Glomerular endothelial cell (primary cell): ENCODE measurements around the gene RIMS3. TPM values are rescaled to one million over a fixed set of nuclear protein-coding genes. Genes with fewer than 3 reads are reported as not detected.

Source experiments
- DNase-seq: peaks from one replicate; pipeline ENCODE4 v3.0.0-alpha.2; 2011; ENCODE audit warnings: low read depth, low spot score; ENCODE audit errors: extremely low read depth
- total RNA-seq: library from RNA; depleted of rRNA; stranded (reverse); fragments of >200 nt; gene quantifications from 2 replicates; pipeline ENCODE4 v1.2.3, GENCODE V29; 2015

Gene RIMS3
- total RNA-seq, 1 donor from 2014 or later: under 0.01 TPM

DNA sequence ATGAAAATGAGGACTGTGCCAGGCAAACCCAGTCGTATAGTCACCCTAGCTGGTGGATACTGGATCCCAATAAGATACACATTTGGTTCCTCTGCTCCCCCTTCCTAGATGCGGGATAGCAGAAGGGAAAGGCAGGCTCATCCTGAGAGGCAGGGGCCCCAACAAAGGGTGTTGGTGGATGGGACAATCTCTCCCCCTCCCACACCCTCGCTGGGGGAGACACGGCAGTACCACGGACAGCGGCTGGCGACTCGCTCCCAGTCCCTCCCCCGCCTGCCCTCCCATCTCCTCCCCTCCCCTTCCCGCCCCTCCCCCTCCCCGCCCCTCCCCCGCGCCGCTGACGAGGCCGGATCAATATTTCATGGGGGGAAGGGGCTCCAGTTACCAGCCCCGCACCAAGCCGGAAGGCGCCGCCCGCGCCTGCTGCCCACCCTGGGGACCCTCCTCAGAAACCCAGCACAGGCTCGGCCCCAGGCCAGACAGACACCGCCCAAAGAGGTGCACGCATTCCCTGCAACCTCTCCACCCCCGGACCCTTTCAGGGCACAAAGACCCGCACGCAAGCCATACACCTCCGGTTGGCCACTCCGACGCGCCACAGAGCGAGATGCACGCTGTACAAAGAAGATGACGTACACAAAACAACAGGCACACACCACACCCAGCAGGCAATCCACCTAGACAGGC is 11.5 kb downstream of the RIMS3 start:
- DNase-seq: no peak

DNA sequence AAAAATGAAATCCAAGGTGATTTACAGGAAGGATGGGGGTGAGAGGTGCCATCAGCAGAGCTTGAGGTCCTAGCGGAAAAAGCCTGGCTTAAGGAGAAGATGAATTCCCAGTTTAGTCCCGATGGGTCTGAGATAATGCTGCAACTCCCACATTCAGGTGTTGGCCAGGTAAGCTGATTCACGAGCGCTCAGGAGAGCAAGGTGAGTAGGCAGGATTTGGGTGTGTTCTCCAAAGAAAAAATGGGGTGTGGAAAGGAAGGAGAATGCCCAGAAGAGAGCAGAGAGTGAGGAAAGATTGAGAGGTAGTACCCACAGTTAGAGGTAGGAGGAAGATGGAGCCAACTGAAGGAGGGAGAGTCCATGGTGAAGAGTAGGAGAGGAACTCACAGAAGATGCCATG is 12.5 kb downstream of the RIMS3 start:
- no peak for DNase-seq

DNA sequence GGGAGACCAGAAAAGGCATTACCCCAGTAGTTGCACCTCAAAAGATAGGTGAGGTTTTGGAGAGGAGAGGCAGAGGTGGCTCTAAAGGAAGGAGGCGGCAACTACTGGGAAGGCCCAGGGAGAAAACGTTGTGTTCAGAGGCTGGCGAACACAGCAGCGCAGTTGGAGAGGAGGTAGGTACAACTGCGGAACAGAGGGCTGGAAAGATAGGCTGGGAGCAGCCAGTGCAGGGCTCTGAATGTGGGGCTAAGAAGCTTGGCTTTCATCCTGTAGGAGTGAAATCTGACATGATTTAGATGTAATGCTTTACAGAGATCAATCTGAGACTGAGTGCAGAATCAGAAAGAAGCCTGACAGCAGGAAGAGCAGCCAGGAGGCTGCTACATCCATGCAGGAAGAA is 13.0 kb downstream of the RIMS3 start:
- DNase-seq: no peak

DNA sequence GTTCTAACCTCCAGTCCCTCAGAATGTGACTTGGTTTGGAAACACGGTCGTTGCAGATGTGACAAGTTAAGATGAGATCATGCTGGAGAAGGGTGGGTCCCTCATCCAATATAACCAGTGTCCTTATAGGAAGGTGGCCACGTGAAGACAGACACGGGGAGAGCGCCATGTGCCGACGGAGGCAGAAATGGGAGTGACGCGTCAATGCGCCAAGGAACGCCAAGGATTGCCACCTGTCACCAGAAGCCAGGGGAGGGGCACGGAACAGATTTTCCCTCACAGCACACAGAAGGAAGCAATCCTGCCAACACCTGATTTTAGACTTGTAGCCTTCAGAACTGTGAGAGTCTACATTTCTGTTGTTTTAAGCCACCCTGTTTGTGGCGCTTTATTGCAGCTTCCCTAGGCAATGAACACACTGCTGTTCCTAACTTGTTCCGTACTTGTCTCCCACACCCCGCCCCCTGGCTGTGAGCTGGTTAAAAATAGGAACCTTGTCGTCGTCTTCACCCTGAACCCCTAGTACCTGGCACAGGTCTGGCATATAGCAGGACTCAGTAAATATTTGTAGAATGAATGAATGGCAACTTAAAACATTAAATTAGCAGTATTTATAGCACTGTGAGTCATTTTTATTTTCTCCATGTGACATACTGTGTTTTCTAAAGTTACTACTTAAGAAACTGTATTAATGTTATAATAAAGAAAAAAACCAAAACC is 14.2 kb downstream of the RIMS3 start:
- no peak for DNase-seq

DNA sequence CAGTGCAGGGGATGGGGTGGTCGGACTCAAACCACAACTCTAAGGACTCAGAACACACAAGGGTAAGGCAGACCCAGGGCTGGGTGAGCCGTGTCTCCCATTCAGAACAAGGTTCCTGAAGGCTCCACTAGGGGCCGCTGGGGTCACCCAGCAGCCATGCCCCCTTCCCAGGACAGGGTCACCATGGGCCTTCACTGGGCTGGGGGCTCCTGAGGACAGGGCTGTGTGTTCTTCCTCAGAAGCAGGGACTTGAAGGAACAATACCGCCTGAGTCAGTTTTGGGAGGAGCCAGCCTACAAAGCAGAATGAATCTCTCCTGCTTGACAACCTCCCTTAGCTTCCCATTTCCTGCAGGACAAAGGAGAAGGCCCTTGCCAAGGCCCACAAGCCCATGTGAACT is 15.4 kb downstream of the RIMS3 start:
- DNase-seq: no peak

DNA sequence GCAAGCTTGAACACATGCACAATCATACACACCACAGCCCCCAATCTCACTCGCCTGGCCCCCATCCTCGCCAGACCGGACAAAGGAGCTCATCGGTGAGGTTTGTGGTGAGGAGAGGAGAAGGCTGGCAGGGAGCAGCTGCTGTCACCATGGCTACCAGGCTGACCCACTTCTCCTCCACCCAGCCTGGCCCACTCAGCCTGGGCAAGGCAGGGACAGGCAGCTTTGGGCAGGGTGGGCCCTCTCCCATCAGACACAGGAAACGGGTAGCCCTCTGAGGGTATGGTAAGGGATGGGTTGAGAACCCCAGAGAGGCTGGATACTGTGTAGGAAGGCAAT is 15.9 kb downstream of the RIMS3 start:
- DNase-seq: no peak

DNA sequence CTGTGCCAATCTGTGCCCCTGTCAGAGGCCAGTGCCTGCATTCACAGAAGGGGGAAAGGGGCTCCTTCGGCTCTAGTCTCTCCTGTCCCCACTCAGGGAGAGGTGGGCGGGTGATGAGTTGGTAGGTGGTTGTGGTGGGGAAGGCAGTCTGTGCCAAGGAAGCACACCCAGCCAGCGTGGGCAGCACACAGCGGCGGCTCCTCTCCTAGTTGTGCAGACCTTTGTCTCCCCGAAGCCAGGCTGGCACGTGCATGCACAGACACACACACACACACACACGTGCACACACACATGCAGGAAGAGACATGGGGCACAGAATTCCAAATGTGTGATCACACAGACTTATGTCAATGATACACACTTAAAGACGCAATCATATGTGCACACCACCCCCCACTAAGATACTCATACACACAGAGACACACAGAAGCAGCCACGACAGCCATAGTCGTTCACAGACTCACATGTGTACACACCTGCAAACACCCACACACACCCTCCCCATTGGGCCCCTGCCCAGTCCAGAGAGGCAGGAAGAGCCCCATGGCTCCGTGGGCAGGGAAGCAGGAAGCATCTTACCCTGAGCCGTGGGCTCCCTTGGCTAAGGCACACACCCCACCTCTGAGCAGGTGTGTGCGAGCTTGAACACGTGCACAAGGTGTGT is 16.4 kb downstream of the RIMS3 start:
- DNase-seq: no peak

DNA sequence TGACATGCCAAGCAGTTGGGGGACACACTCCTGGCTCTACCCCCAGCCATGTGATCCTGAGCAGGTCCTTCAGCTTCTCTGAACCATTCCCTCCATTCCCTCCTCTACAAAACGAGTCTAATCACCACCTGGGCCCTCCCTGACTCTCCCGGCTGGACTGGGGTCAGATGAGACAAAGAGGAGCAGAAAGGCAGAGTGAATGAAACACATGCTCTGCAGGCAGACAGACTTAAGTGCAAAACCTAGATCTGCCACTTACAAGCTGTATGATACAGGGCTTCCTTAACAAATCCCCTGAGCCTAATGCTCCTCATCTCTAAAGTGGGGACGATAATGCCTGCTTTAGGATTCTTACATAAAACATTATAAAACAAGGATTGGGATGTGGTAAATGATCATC is 17.3 kb downstream of the RIMS3 start:
- DNase-seq: no peak

DNA sequence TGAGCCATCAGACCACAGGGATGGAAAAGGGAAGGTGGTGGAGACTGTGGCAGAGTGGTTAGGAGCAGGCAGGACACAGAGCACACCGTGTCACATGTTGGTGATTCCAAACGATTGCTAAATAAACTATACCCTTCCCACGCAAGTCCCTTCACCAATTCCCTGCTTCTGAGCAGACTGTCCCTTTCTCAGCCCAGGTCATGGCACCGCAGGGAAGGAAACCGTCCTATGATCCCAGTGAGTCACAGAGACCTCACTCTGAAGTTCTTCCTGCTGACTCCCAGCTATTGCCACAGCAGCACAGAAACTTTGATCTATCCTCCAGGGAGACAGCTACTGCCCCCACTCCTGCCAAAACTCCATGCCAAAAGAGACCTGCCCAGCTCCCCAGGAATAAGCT is 19.2 kb downstream of the RIMS3 start:
- no peak for DNase-seq

DNA sequence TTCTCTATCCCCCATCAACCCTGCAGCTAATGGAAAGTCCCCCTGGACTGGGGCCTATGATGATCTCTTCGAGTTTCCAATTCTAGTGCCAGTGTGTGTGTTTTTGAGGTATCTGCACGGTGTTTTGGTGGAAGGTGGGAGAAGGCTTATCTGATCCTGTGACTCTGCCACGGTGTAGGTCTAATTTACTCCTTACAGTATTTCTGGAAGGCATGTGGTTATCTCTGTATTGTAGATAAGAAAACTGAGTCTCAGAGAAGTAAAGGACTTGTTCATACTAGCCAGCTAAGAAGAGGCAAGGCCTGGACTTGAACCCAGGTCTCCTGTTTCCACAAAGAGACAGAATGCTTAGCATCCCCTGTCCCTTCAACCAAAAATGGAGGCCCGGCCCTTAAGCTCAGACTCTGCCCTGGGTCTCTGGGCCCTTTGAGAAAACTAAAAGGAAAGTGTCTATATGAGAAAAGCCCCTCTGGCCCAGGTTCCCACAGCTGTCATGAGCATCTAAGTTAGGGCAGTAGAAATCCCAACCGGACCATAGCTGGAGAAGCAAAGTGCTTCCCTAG is 20.3 kb downstream of the RIMS3 start:
- DNase-seq: no peak

DNA sequence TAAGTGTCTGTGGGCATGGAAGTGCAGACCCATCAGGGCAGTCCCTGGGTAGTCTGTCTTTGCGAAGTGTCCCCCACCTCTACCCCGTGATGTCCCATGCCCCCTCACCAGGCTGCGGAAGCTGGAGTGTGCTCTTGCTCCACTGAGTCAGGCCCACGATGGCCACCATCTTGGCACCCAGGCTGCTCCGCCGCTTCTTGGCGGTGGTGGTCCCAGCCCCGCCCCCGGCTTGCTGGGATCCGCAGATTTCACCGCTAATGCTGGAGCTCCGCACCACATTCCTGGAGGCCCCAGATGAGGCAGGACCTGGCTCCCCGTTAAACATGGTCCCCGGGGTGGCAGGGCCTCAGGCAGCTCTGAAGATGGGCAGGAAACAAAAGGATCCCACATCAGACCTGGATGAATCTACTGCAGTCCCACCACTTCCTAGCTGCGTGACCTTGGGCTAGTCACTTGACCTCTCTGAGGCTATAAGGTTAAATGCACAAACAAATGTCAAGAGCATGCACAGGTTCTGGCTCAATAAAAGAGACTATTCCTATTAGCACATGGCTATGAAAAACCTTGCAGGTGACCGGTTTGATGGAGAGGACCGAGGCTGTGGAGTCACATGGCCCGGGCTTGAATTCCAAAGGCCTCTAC is 23.8 kb downstream of the RIMS3 start:
- DNase-seq: no peak

DNA sequence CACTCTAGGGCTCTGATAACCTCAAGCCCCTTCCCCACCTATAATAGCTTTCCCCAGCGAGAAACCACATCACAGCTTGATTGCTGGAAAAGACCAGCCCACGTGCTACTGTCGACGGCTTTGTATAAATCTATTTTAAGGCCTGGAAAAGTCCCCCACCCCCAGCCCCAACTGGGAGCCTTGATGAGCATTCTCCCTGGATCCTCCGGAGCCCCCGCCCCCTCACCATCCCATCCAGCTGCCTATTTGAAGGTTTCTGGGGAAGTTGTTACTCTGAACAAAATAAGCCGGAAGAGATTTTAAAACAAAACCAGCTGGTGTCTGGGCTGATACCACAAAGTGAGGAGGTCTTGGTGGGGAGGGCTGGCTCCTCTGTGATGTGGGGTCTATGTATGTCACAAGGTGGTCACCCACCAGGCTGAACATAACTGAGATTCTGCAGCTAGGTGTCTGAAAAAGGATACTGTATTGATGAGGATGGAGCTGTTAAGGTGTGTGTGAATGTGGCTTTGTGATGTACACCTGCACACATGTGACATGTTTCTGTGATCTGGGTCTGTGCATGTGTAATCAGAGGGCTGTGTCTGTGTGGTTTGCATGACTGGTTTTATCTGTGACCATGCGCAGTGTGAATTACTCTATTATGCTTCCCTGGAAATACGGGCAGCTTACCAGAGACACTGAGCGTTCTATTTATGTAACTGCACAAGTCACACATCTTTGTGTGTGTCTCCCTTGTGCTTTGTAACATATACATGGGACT is 25.0 kb downstream of the RIMS3 start:
- no peak for DNase-seq

DNA sequence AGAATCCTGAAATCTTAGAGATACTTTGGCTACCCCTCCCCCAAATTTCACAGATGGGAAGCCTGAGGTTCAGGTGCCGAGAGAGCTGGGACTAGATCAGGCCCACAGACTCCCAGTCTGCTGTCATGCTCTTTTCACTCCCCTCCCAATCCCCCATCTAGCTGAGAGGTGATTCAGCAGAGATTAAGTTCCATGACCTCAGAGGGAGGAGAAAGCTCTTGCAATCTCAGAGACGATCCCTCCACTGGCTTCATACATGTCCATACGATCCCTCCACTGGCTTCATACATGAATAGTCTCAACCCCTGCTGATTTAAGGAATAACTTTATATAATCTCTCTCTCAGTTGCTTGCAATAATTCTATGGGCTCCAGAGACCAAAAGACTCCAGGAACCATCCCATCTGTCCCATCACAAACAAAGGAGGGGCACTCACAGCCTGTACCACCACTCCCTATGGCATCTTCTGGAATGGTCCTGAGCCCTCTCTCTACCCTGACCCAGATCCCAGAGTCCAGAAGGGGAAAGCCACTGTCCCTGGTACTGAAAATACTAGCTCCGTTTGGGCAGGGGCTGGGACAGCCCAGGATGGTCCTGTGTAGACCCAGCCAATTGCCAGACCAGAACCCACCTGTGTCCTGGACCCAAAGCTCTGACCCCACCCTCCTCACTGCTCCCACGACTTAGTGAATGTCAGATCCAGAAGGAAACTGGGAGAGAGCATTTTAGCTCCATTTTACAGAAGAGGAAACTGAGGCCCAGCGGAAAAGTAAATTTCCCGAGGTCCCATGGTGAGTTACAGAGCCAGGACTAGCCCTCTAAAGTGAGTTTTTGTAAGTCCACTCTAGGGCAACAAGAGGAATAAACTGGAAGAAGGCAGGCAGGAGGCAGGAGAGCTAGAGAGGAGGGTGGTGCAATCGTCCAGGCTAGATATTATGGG is 27.1 kb downstream of the RIMS3 start:
- no peak for DNase-seq

DNA sequence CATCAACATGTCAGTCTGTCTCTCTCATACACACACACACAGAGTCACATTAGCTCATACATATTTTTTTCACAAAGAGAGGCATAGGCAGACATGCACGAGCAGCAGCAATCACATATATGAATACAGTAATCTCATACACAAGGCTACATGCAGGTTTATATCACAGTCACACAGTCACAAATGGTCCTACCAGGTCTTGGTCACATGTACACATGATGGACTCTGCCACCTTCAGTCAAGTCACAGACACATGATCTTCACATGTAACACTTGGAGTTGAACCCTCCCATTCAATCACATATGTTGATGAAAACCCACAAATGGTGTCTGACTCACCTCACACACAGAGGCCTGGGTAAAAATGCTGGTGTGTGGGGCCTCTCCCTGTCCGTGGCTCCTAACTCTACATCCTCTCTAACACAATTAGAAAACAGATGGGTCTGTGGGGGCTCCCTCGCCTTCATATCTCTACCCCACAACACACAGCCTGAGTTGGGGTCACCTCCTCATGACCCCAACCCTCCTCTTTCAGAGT is 27.9 kb downstream of the RIMS3 start:
- DNase-seq: no peak

DNA sequence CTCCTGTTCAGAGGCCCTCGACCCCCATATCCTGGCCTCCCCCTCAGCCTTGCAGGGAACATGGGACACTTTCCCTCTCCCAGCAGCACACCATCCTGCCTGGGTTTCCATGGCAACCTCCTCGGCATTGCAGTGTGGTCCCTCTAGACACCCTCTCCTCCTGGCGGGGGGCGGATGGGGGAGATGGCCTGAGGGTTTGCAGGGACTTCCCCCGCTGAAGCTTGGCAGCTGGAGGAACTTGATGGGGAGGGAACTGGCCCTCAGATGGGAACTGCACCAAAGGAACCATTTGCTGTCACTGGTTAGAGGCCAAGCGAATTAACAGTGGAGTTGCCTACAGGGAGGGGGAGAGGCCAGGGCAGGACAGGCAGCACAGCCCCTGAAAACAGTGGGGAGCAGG is 28.7 kb downstream of the RIMS3 start:
- no peak for DNase-seq

DNA sequence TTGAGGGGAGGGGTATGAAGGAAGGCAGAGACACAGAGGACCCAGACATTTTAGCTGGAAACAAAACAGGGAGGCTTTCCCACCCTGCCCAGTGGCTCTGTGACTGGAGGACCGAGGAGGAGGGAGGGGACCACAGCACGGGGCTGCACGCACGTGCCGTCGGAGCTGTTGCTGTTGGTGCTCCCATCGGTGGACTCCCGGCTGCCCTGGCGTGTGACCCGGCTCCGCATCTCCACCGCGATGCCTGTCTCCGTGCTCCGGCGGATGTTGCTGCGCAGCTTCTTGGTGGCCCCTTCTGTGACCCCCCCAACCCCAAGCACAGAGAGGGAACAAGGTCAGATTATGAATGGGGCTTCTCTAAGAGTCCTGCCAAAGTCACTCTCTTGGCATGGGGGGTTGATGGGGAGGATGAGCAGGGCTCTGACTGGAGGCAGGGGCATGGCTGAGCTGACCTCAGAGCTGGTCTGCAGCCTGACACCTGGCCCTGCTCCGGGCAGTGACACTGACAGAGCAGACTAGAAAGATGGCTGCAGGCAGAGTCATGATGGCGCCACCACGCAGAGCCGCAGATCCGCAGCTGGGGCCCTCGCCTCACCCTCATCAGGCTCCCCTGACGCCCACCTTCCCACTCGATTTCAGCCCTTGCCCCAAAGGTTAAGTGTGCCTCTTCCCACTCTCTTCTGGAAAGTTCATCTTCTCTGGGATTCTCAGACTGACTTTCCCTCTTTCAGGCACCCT is 29.6 kb downstream of the RIMS3 start:
- no peak for DNase-seq

DNA sequence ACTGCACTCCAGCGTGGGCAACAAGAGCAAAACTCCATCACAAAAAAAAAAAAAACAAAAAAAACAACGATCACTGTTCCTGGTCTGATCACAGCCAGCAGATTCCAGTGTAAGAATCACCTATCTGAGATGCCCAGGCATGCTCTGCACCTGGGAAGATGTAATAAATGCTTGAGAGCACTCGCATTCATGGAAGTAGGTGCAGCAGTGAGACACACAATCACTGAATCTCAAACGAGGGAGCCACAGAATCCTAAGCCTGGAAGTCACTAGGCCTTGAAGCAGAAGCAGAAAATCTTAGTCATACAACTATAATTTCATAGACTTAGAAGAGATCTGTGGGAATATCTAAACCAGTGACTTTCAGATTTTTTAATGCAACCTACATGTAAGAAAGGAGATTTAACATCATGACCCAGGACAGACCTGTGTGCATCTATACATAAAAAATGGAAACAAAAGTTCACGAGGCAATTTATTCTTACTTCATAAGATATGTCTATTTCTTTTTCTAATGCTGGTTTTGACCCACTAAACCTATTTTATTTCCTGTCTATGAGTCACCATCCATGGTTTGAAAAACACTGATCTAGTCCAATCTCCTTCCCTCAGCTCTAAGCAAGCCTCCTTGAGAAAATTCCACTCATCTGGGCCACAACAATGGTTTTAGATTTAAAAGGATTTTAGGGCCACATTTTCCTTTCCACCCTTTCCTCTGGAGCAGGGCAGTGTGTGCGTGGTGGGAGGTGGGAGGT is 30.4 kb downstream of the RIMS3 start:
- DNase-seq: no peak

DNA sequence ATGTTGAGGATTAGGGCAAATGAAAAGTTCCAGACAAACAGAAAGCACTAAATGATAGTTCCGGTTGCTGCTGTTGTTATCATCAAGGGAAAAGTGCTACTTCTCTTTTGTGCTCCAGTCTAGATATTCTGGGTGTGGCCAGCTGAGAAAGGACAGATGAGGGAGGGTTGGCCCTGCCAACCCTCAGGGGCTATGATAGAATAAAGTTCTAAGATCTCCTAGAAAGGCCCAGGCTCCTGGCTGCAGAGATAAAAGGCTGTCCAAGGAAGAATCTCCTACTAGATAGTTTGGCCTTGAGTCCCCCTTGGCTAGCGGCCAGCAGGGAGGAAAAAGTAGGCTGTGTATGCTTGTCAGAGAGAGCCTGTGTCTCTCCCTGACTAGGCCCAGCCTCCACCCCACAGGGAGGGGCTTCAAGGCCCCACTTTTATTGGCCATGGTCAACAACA is 31.5 kb downstream of the RIMS3 start:
- no peak for DNase-seq
